Measurements from ENCODE around the gene IGIP. TPM values are rescaled to one million over a fixed set of nuclear protein-coding genes. Genes with fewer than 3 reads are reported as not detected.
A peak's percentile ranks its signal among the peaks of the same experiment; 100 is the strongest.
"Not testable (repeated sequence)": the region's sequence is repeated elsewhere in the genome, so short reads cannot be mapped to it uniquely, and the experiment has no call there.

Gene IGIP
- total RNA-seq, 1 donor from 2014 or later = 1.5 TPM

DNA sequence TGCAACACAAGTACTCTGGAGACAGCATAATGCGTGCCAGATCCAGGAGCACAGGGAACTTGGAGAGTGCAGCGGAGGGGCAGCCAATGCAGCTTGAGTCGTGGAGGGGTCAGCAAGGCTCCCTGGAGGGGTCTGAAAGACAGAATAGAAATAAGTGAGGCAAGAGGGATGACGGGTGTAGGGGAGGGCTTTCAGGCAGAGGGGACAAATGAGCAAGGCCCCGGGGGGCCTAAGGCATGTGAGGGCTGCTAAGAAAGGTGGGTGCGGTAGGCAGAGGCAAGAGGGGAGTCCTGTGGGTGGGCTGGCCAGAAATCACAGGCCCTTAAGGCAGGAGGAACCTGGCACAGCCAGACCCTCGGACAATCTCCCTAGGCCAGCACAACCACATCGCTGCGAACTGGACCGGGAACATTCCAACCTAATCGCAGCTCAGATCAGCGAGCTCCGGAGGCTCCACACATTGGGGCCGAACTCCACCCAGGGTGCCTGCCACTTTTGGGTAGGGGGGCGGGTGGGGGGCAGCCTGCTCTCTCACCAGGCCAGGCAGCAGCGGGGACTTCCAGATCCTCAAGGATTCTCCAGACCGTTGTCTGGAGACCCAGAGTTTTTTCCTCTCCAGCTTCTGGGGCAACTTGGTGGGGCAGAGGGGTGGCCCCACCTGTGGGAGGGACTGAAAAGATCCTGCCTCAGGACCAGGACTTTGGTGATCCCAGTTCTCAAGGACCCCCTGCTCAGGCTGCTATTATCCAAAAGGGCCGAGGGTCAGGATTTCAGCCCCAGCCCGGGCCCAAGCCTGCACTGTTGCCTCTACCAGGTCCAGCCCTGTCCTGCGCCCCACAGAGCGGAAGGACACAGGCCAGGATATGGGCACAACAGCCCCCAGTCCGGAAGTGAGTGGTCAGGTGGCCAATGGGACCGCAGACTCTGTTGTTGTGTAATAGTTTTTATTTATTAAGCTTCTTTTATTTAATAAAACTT lies 26.6 kb downstream of the IGIP start:
- no peak for DNase-seq (ENCODE audit: low read depth)
- H3K4me3 ChIP-seq (ENCODE audit: low read depth, low read length) = no peak overlapping the region
- TF ChIP-seq CTCF (conservative IDR thresholded peaks at IDR 0.05; ENCODE audit: low read depth, low read length) = no peak

DNA sequence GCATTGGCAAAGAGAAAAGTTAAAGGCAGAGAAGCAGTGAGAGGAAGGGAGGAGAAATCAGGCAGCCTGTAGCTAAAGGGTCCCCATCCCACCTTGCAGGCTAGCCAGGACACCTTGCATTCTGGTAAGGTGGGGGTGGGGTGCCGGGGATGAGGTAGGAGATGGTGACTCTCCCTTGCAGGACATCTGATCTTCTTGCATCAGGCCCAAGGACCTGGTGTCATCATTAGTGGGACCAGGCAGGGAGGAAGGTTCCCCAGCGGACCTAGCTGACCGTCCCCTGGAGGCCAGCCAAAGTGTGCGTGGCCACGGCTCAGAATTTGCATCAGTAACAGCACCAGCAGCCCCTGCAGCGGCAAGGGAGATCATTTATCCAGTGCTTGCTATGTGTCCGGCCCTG lies 27.5 kb downstream of the IGIP start:
- no peak for TF ChIP-seq CTCF (conservative IDR thresholded peaks at IDR 0.05; ENCODE audit: low read depth, low read length)
- H3K4me3 ChIP-seq (ENCODE audit: low read depth, low read length) = no peak overlapping the region
- no peak for DNase-seq (ENCODE audit: low read depth)

DNA sequence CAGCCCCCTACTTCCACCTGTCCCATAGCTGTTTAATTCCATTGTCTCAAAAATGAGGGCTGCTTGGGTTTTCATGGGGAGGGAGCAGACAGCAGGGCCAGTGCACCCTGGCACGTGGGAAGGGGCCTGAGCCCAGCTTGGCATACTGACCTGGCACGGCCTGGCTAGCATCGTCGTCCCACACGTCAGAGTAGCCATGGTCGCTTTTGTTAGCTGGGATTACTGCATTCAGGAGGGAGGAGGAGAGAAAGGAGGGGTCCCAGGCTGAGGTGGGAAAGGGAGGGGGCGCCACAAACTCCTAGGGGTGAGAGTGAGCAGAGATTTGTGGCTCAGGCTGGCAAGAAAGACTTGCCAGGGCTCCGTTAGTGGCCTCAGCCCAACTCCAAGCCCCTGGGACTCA lies 28.2 kb downstream of the IGIP start:
- no peak overlapping the region for H3K4me3 ChIP-seq (ENCODE audit: low read depth, low read length)
- no peak for TF ChIP-seq CTCF (conservative IDR thresholded peaks at IDR 0.05; ENCODE audit: low read depth, low read length)
- DNase-seq (ENCODE audit: low read depth) = no peak

GRCh38 chr5:140154710-140155381 lies 29.1 kb downstream of the IGIP start:
- DNase-seq (ENCODE audit: low read depth); H3K4me3 ChIP-seq (ENCODE audit: low read depth, low read length): not testable (repeated sequence)

GRCh38 chr5:140157032-140157781 lies 31.5 kb downstream of the IGIP start:
- DNase-seq (ENCODE audit: low read depth) = no peak
- peak; percentile 86 for TF ChIP-seq CTCF (conservative IDR thresholded peaks at IDR 0.05; ENCODE audit: low read depth, low read length)
- peak overlapping the region; percentile 44 for H3K4me3 ChIP-seq (ENCODE audit: low read depth, low read length)

- no peak for TF ChIP-seq CTCF (conservative IDR thresholded peaks at IDR 0.05; ENCODE audit: low read depth, low read length)
- DNase-seq (ENCODE audit: low read depth) = no peak
- no peak overlapping the region for H3K4me3 ChIP-seq (ENCODE audit: low read depth, low read length)
Observed at GRCh38 chr5:140159014-140159927, 33.5 kb downstream of the IGIP start.

All from epithelial cell of proximal tubule (primary cell).